SK-N-SH (cell line): ENCODE results near the gene THSD7A.

ENCODE experiments used
- EZH2phosphoT487 ChIP-seq: fragments of 200-600 bp; sonication (generic); IDR thresholded peaks from 2 replicates; pipeline ENCODE4 v1.6.1; 2017; ENCODE audit warnings: low read depth, mixed run types, mild to moderate bottlenecking, antibody characterized with exemption, moderate library complexity, borderline replicate concordance
- FOXM1 ChIP-seq: IDR thresholded peaks from 2 replicates; pipeline ENCODE4 v1.4.0; 2012; ENCODE audit warnings: low read depth, mild to moderate bottlenecking
- GATA2 ChIP-seq: sonication (generic); formaldehyde crosslinking; IDR thresholded peaks from 2 replicates; pipeline ENCODE4 v1.5.0; 2020; ENCODE audit warnings: mild to moderate bottlenecking, missing genetic modification reagents
- IRF3 ChIP-seq: fragments of 150-350 bp; IDR thresholded peaks from 2 replicates; pipeline ENCODE4 v1.6.1; 2016; ENCODE audit warnings: mild to moderate bottlenecking, low read depth, low read length
- MAX ChIP-seq: IDR thresholded peaks from 2 replicates; pipeline ENCODE4 v1.4.0; 2012; ENCODE audit warnings: low read depth
- POLR2AphosphoS5 ChIP-seq: IDR thresholded peaks from 2 replicates; pipeline ENCODE4 v1.6.1; 2012; ENCODE audit warnings: low read depth, low read length
- RAD21 ChIP-seq: IDR thresholded peaks from 2 replicates; pipeline ENCODE4 v1.6.1; 2012; ENCODE audit warnings: mild to moderate bottlenecking, low read length
- RXRA ChIP-seq: IDR thresholded peaks from 2 replicates; pipeline ENCODE4 v1.4.0; 2012; ENCODE audit warnings: low read depth, mild to moderate bottlenecking, borderline replicate concordance
- TCF12 ChIP-seq: IDR thresholded peaks from 2 replicates; pipeline ENCODE4 v1.4.0; 2012
- TEAD4 ChIP-seq: IDR thresholded peaks from 2 replicates; pipeline ENCODE4 v1.4.0; 2012; ENCODE audit warnings: mild to moderate bottlenecking, borderline replicate concordance; ENCODE audit not compliant: insufficient read depth
- TF ChIP-seq, protein P1 (sequence below): fragments of 200-600 bp; sonication (generic); IDR thresholded peaks from 2 replicates; pipeline ENCODE4 v1.6.1; 2017; ENCODE audit warnings: antibody characterized with exemption, mild to moderate bottlenecking, moderate library complexity

- TF ChIP-seq POLR2AphosphoS5 (no peak), MAX (no peak), TCF12 (no peak), IRF3 (no peak), RAD21 (no peak), FOXM1 (no peak), GATA2 (no peak), TEAD4 (no peak), RXRA (no peak), EZH2phosphoT487 (no peak)
- TF ChIP-seq, protein P1, sequence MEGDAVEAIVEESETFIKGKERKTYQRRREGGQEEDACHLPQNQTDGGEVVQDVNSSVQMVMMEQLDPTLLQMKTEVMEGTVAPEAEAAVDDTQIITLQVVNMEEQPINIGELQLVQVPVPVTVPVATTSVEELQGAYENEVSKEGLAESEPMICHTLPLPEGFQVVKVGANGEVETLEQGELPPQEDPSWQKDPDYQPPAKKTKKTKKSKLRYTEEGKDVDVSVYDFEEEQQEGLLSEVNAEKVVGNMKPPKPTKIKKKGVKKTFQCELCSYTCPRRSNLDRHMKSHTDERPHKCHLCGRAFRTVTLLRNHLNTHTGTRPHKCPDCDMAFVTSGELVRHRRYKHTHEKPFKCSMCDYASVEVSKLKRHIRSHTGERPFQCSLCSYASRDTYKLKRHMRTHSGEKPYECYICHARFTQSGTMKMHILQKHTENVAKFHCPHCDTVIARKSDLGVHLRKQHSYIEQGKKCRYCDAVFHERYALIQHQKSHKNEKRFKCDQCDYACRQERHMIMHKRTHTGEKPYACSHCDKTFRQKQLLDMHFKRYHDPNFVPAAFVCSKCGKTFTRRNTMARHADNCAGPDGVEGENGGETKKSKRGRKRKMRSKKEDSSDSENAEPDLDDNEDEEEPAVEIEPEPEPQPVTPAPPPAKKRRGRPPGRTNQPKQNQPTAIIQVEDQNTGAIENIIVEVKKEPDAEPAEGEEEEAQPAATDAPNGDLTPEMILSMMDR = no peak
These were observed 381.7 kb downstream of the THSD7A start for GRCh38 chr7:11450281-11450680.
